ENCODE measurements around the gene PTPRS.

Gene PTPRS

DNA sequence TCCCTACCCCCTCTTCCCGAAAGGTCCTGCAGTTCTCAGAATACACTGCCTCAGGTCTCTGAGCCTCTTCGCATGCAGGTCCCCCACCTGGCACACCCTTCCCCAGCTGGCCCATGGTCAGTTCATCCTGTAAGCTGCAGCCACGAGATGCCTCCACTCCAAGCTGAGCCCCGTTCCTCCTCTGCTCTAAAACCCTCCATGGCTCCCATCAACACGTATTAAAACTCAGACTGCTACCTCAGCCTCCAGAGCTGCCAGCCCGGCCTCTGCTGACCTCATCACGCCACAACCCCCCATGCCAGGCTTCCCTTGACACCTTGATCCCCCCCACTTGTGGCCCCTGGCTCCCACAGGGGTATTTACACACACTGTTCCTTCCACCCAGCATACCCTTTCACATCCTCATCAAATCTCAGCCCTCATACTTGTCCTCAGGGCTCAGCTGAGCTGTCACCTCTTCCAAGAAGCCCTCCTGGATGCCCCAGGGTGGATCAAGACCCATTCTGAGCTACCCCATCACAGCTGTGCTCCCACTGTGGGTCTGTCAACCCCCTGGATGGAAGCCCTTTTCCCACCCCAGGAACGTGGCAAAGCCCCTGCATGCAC is 48.9 kb downstream of the PTPRS start:
- H3K4me3 ChIP-seq (replicated peaks; ENCODE audit: low read depth, low read length): peak overlapping the region; percentile 64
- DNase-seq (ENCODE audit: extremely low read depth, low read depth): no peak
- TF ChIP-seq, protein P1, sequence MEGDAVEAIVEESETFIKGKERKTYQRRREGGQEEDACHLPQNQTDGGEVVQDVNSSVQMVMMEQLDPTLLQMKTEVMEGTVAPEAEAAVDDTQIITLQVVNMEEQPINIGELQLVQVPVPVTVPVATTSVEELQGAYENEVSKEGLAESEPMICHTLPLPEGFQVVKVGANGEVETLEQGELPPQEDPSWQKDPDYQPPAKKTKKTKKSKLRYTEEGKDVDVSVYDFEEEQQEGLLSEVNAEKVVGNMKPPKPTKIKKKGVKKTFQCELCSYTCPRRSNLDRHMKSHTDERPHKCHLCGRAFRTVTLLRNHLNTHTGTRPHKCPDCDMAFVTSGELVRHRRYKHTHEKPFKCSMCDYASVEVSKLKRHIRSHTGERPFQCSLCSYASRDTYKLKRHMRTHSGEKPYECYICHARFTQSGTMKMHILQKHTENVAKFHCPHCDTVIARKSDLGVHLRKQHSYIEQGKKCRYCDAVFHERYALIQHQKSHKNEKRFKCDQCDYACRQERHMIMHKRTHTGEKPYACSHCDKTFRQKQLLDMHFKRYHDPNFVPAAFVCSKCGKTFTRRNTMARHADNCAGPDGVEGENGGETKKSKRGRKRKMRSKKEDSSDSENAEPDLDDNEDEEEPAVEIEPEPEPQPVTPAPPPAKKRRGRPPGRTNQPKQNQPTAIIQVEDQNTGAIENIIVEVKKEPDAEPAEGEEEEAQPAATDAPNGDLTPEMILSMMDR (IDR thresholded peaks at IDR 0.05; ENCODE audit: low read depth, low read length, missing control alignments): no peak

Measured in HFF-Myc (cell line).